PFSK-1 (cell line): ENCODE measurements around the gene STK33.

Experiments
- FOXP2 ChIP-seq: optimal IDR thresholded peaks from 2 replicates; pipeline ENCODE3; 2011; ENCODE audit warnings: borderline replicate concordance, control low read depth, inconsistent platforms; ENCODE audit not compliant: insufficient read depth; ENCODE audit errors: extremely low read length, extremely low read depth
- POLR2AphosphoS5 ChIP-seq: IDR thresholded peaks from 2 replicates; pipeline ENCODE4 v1.6.1; 2012; ENCODE audit warnings: low read depth, mild to moderate bottlenecking, control low read depth, low read length, moderate library complexity
- REST ChIP-seq, 2 experiments: IDR thresholded peaks; 2 replicates each; pipeline versions ENCODE4 v1.6.1 to v1.8.0; 2011 to 2012; ENCODE audit warnings: low read depth in 2 of 2, low read length in 2 of 2, control low read depth in 1 of 2, inconsistent platforms in 1 of 2, mild to moderate bottlenecking in 1 of 2, moderate library complexity in 1 of 2; ENCODE audit not compliant: insufficient read depth in 1 of 2
- SIN3A ChIP-seq: IDR thresholded peaks from 2 replicates; pipeline ENCODE4 v1.6.1; 2012; ENCODE audit warnings: mild to moderate bottlenecking, low read length, moderate library complexity, borderline replicate concordance; ENCODE audit not compliant: insufficient read depth
- TAF1 ChIP-seq: IDR thresholded peaks from 2 replicates; pipeline ENCODE4 v1.6.1; 2012; ENCODE audit warnings: low read length, control low read depth, borderline replicate concordance; ENCODE audit not compliant: insufficient read depth

The STK33 gene

DNA sequence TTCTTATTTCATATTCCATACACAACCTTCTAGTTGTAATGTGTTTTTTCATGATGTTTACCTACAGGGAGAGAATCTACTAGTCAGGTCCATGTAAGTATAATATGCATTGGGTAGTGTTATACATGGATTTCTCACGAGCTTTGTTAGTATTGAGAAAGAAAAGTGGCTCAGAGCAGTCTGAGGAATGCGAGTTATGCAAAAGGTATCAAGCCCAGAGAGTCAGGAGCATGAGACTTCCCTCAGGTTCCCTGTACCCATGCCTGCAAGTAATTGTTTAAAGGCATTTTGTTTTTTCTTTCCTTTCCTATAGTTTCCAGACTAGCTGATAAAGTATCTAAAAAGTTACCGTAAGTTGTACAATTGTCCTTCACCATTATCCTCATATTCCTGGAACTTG, 66.1 kb downstream of the STK33 start:
- TF ChIP-seq REST (IDR thresholded peaks at IDR 0.05; ENCODE audit: insufficient read depth in 1 of 2, low read depth in 2 of 2, low read length in 2 of 2) (no peak), FOXP2 (no peak), TAF1 (no peak), SIN3A (no peak), POLR2AphosphoS5 (no peak)

DNA sequence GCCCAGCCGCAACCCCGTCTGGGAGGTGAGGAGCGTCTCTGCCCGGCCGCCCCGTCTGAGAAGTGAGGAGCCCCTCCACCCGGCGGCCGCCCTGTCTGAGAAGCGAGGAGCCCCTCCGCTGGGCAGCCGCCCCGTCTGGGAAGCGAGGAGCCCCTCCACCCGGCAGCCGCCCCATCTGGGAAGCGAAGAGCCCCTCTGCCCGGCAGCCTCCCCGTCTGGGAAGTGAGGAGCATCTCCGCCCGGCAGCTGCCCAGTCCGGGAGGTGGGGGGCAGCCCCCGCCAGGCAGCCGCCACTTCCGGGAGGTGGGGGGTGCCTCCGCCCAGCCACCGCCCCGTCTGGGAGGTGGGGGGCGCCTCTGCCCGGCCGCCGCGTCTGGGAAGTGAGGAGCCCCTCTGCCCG, 70.6 kb downstream of the STK33 start:
- TF ChIP-seq SIN3A (no peak), POLR2AphosphoS5 (no peak), FOXP2 (no peak), REST (IDR thresholded peaks at IDR 0.05; ENCODE audit: insufficient read depth in 1 of 2, low read depth in 2 of 2, low read length in 2 of 2) (no peak), TAF1 (no peak)

- no peak for TF ChIP-seq POLR2AphosphoS5
These were observed 81.5 kb downstream of the STK33 start for GRCh38 chr11:8512547-8512946.

DNA sequence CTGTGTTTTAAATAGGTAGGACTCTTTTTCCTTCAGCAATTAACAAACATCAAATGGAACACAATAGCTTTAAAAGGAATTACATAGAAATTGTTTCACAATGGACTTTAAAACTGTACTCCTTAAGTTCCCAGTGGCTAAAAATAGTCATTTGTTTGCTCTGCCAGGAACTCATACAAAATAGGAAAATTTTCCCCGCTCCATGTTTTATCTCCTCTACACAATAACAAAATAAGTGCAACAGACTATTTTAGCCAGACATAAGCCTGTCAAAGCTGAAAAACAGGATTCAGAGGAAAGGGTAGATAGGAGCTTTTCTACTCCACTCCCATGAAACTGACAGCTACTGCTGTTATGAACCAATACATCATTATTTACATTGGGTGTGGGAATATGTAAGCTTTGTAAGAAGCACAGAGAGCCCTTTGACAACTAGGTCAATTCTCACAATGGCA, 90.1 kb downstream of the STK33 start:
- no peak for TF ChIP-seq TAF1
- TF ChIP-seq POLR2AphosphoS5 = no peak
- TF ChIP-seq SIN3A = no peak
- TF ChIP-seq FOXP2 = no peak
- no peak for TF ChIP-seq REST (IDR thresholded peaks at IDR 0.05; ENCODE audit: insufficient read depth in 1 of 2, low read depth in 2 of 2, low read length in 2 of 2)

DNA sequence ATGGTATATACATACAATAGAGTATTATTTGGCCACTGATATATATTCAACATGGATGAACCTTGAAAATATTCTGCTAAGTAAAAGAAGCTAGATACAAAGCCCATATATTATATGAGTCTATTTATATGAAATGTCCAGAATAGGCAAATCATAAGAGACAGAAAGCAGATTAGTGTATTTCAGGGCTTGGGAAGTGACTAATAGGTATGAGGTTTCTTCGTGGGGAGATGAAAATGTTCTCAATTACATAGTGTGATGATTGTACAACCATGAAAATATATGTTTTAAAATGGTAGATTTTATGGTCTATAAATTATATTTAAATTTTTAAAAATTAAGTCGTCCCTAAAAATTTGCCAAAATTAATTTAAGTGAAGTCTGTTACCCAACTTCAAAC, 92.2 kb downstream of the STK33 start:
- TF ChIP-seq SIN3A (no peak), FOXP2 (no peak), POLR2AphosphoS5 (no peak), TAF1 (no peak), REST (IDR thresholded peaks at IDR 0.05; ENCODE audit: insufficient read depth in 1 of 2, low read depth in 2 of 2, low read length in 2 of 2) (no peak)
